Hematopoietic multipotent progenitor cell treated with erythropoietin and hydrocortisone succinate and interleukin-3 and kit ligand, for 17 days (in vitro differentiated cells): ENCODE measurements around the gene PDGFRB.

Experiments
- DNase-seq: peaks from one replicate; pipeline ENCODE4 v3.0.0-alpha.2; 2015; ENCODE audit warnings: low spot score

Gene PDGFRB

GRCh38 chr5:150129813-150130492 is 25.7 kb downstream of the PDGFRB start:
- DNase-seq, result peak; percentile 56

DNA sequence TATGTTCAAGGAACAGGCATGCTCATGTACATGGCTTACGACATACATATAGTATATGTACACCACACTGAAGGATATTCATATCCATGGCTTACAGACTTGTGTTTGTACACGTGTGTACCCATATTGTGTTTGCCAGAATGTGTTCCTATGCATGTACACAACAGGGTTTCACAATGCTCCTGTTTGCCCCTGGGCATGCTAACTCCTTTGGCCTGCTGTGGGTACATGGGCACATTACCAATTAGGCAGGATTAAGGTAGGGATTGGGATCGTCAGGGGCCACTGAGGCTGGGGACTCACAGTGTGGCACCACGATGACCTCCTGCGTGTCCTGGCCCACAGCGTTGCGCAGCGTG is 26.2 kb downstream of the PDGFRB start:
- no peak for DNase-seq

- no peak for DNase-seq
Measured at GRCh38 chr5:150126921-150127265, 28.8 kb downstream of the PDGFRB start.

DNA sequence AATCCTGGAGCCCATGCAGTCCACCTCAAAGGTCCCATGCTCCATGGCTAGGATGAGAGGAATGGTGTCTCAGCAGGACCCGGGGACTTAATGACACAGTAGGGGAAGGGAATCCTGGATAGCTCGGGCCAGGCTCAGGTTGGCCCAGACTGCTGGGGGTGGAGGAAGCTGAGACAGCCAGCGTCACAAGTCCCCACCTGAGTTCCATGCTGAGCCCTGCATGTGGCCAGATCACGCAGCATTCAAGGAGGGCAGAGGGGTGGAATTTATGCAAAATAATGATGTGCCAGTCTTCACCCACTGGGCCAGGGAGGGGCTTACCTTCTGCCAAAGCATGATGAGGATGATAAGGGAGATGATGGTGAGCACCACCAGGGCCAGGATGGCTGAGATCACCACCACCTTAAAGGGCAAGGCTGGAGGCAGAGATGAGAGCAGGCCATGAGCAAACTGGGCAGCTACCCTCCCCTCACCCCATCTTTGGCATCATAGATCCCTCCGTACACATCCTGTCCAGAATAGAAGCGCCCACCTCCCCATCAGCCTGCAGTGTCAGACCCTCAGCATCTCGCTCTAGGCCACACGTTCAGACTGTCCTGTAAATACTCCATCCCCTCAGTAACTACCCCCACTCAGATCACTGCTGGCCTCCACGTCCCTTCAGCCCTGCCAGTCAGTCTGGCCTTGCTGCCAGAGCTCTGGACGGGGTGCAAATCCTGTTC is 29.3 kb downstream of the PDGFRB start:
- DNase-seq, result no peak

DNA sequence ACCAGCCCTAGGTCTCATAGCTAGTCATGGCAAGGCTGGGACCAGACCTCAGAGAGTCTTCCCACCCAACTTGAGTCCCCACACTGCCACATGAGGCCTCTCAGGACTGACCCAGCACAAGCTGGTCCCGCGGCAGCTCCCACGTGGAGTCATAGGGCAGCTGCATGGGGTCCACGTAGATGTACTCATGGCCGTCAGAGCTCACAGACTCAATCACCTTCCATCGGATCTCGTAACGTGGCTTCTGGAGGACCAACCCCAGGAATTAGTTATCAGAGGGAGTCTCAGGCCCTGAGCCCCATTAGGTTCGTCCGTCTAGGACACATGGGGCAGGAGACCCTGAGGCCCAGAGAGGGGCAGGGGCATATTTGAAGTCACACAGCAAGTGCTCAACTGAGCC is 30.3 kb downstream of the PDGFRB start:
- DNase-seq, result no peak

GRCh38 chr5:150124596-150124995 is 31.0 kb downstream of the PDGFRB start:
- DNase-seq, result no peak

DNA sequence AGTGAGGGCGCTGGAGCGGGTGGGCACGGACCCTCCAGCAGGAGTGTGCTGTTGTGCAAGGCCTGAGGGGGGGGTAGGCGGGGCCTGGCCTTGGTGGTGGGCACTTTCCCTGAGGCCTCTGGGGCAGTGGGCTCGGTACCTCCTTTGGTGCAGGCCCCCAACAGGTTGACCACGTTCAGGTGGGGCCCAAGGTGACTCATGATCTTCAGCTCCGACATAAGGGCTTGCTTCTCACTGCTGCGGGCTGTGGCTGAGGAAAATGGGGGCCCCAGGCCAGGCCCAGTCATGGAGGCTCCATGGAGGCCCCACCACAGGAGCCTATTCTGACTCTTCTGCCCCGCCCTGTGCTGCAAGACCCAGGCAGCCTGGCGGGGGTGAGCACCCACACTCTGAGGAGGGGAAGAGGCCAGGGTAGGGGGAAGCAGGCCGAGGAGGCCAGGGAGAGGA is 31.5 kb downstream of the PDGFRB start:
- no peak for DNase-seq

GRCh38 chr5:150123542-150123941 is 32.1 kb downstream of the PDGFRB start:
- DNase-seq, result no peak

- no peak for DNase-seq
Measured at GRCh38 chr5:150122536-150123481, 32.8 kb downstream of the PDGFRB start.

- peak; percentile 75 for DNase-seq
Measured at GRCh38 chr5:150122158-150122510, 33.5 kb downstream of the PDGFRB start.

GRCh38 chr5:150121448-150122157 is 34.0 kb downstream of the PDGFRB start:
- DNase-seq, result no peak

- DNase-seq, result no peak
Measured at GRCh38 chr5:150120617-150121447, 34.8 kb downstream of the PDGFRB start.

DNA sequence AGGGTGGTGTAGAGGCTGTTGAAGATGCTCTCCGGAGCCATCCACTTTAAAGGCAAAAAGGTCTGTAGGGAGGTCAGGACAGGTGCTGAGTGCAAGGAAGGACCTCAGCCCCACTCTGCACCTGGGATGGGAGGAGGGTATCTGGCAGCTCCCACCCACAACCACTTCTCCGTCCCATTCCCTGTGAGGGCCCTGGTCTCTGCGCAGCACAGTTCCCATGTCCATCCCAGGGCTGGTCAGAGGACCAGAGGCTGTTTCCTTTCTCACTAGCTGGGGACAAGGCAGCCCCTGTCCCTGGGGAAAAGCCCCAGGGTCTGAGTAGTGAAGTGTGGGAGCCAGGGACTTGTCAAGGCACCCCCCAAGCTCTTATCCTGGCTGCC is 35.6 kb downstream of the PDGFRB start:
- DNase-seq, result no peak

GRCh38 chr5:150119421-150120061 is 36.1 kb downstream of the PDGFRB start:
- DNase-seq, result peak; percentile 22

DNA sequence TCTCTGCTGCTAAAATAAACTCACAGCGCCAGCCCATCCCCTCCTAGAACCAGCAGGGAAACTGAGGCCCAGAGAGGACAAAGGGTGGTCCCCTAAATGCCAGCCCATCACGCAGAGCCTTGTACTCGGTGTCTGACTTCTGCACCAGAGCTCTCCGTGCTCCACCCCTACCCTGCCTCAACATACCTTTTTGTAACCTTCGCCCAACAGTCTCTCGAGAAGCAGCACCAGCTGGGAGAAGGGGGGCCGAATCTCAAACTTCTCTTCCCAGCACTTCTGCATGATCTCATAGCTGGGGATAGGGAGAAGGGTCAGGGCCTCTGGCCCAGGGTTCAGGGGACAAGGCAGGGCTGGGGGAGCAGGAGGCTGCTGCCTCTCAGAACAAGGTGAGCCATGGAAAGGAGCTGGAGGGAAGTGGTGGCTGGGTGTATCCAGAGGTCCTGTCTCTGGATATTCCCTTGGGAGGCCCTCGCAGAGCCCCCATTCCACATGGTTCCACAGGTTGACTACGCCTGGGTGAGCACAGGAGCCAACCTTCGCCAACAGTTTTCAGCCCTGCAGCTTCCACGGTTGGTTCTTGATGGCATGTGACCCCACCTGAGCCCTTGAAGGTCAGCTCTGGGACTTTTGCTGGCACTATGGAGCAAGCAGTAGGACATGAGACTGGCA is 37.0 kb downstream of the PDGFRB start:
- no peak for DNase-seq

GRCh38 chr5:150117945-150118560 is 37.6 kb downstream of the PDGFRB start:
- no peak for DNase-seq

- no peak for DNase-seq
Measured at GRCh38 chr5:150116667-150117400, 38.8 kb downstream of the PDGFRB start.

- no peak for DNase-seq
Measured at GRCh38 chr5:150114773-150115408, 40.8 kb downstream of the PDGFRB start.
